ENCODE measurements around the gene NCDN. TPM values are rescaled to one million over a fixed set of nuclear protein-coding genes. Genes with fewer than 3 reads are reported as not detected.

The NCDN gene
- total and polyA plus RNA-seq, 2 of the 8 experiments (the other 6 are each of a cell fraction or from before 2014, with no cell fraction given): 26.2 to 35.4 TPM

- H3K14ac ChIP-seq (ENCODE audit: insufficient read length): no peak overlapping the region
- no peak overlapping the region for H2BK12ac ChIP-seq (ENCODE audit: low read depth, low read length)
- no peaks in the 10 kb centered on the region for H3K79me1 ChIP-seq (ENCODE audit: low read depth, low read length)
- H4K20me1 ChIP-seq (replicated peaks in 1 of 2; ENCODE audit: control insufficient read depth in 1 of 2, insufficient read depth in 2 of 2, low read length in 2 of 2): peaks cover 0 to 6% of the 10 kb centered on the region in 2 experiments
- DNase-seq (ENCODE audit: low read depth in 1 of 2, low spot score in 2 of 2): no peak
- no peaks in the 10 kb centered on the region for H3K27me3 ChIP-seq (replicated peaks in 1 of 4; ENCODE audit: control insufficient read depth in 3 of 4, extremely low read depth in 1 of 4, insufficient read depth in 3 of 4, low read length in 3 of 4)
- no peak overlapping the region for H3K4me2 ChIP-seq (ENCODE audit: insufficient read depth in 1 of 2, low read depth in 2 of 2, low read length in 2 of 2)
- CTCF ChIA-PET (ENCODE audit: partially characterized antibody): interaction anchor here (0.6 to 7.8 kb wide), 4 partner anchors 30 to 130 kb away, joined by 3 to 38 read pairs (median 3); no protein-coding TSS in a partner anchor
- H3K56ac ChIP-seq (replicated peaks; ENCODE audit: insufficient read length, low read depth, low read length): no peak overlapping the region
- no peak overlapping the region for H2AFZ ChIP-seq (ENCODE audit: low read length)
- H3K23ac ChIP-seq (ENCODE audit: insufficient read length): no peak overlapping the region
- no peaks in the 10 kb centered on the region for H3K4me1 ChIP-seq (replicated peaks in 1 of 4; ENCODE audit: control insufficient read depth in 3 of 4, insufficient read depth in 4 of 4, low read length in 3 of 4)
- no peak overlapping the region for H2AK5ac ChIP-seq (ENCODE audit: low read depth, low read length)
- H3K23me2 ChIP-seq (ENCODE audit: low read depth, low read length): no peaks in the 10 kb centered on the region
- no peak overlapping the region for H4K5ac ChIP-seq (ENCODE audit: insufficient read length, low read depth, low read length)
- no peak overlapping the region for H3K18ac ChIP-seq (ENCODE audit: extremely low read depth, low read length)
- H3K36me3 ChIP-seq (ENCODE audit: control insufficient read depth in 2 of 4, insufficient read depth in 4 of 4, low read length in 3 of 4): peaks cover 0 to 26% (median 15%) of the 10 kb centered on the region in 4 experiments; a peak in 4 of 8 replicates
- no peaks in the 10 kb centered on the region for H3K9me3 ChIP-seq (ENCODE audit: insufficient read depth in 2 of 2, low read depth in 1 of 2, low read length in 1 of 2)
- no peak overlapping the region for H3K9ac ChIP-seq (replicated peaks in 1 of 4; ENCODE audit: extremely low read depth in 1 of 4, low read depth in 3 of 4, low read length in 3 of 4)
- no peaks in the 10 kb centered on the region for H3K79me2 ChIP-seq (ENCODE audit: control insufficient read depth in 1 of 2, insufficient read depth in 2 of 2, low read length in 2 of 2)
- WGBS, 2 experiments (ENCODE audit: extremely low coverage in 1 of 2, insufficient coverage in 1 of 2, insufficient read length in 1 of 2, insufficient replicate concordance in 2 of 2, low coverage in 1 of 2, low lambda C conversion rate in 2 of 2, missing lambda C conversion rate in 1 of 2): 87% methylated on average over 2 of the region's 2 CpGs; no CpG with 5 or more reads in 1 of the 2 experiments
- no peak overlapping the region for H4K91ac ChIP-seq (replicated peaks; ENCODE audit: insufficient read length, low read length)
- H2BK15ac ChIP-seq (ENCODE audit: low read length): no peak overlapping the region
- no peak for FAIRE-seq
- H3K27ac ChIP-seq (ENCODE audit: low read depth, low read length): no peak overlapping the region
- no peak overlapping the region for H3K4me3 ChIP-seq (ENCODE audit: extremely low read depth in 1 of 4, insufficient read depth in 2 of 4, low read depth in 3 of 4, low read length in 4 of 4)
- no peak overlapping the region for H3K4ac ChIP-seq (replicated peaks; ENCODE audit: insufficient read length, low read depth, low read length)
- H4K8ac ChIP-seq (ENCODE audit: extremely low read depth, insufficient read depth, low read length): no peak overlapping the region
- H2BK120ac ChIP-seq (replicated peaks; ENCODE audit: low read depth, low read length): no peak overlapping the region
- no peak overlapping the region for H2BK5ac ChIP-seq (ENCODE audit: low read depth, low read length)
- H2BK20ac ChIP-seq (ENCODE audit: low read length): no peak overlapping the region
- POLR2A ChIA-PET (ENCODE audit: partially characterized antibody): interaction anchor here (0.7 to 3.0 kb wide), 2 partner anchors 13 to 123 kb away, joined by 3 to 10 read pairs; no protein-coding TSS in a partner anchor
- TF ChIP-seq ASH2L (IDR thresholded peaks at IDR 0.05; ENCODE audit: low read length) (no peak), CHD1 (IDR thresholded peaks at IDR 0.05; ENCODE audit: low read depth, low read length) (no peak), NANOG (IDR thresholded peaks at IDR 0.05; ENCODE audit: insufficient read depth, low read depth, low read length, poor library complexity, severe bottlenecking) (no peak), SIX5 (IDR thresholded peaks at IDR 0.05; ENCODE audit: low read depth, low read length) (no peak)
Observed at GRCh38 chr1:35598895-35599294, 41.3 kb downstream of the NCDN start.

Measured in H1 (cell line).